Measurements from ENCODE around the gene SLC6A17.

SLC6A17 gene

GRCh38 chr1:110224240-110224995 is 74.1 kb downstream of the SLC6A17 start:
- DNase-seq = no peak

- DNase-seq = no peak
These were observed 74.9 kb downstream of the SLC6A17 start for GRCh38 chr1:110225212-110225611.

- no peak for DNase-seq
These were observed 75.6 kb downstream of the SLC6A17 start for GRCh38 chr1:110225756-110226404.

GRCh38 chr1:110227774-110228173 is 77.5 kb downstream of the SLC6A17 start:
- no peak for DNase-seq

- no peak for DNase-seq
These were observed 78.1 kb downstream of the SLC6A17 start for GRCh38 chr1:110228381-110228780.

GRCh38 chr1:110228869-110229268 is 78.6 kb downstream of the SLC6A17 start:
- no peak for DNase-seq

- no peak for DNase-seq
These were observed 79.2 kb downstream of the SLC6A17 start for GRCh38 chr1:110229348-110230001.

GRCh38 chr1:110230381-110231199 is 80.3 kb downstream of the SLC6A17 start:
- no peak for DNase-seq

- DNase-seq = no peak
These were observed 83.6 kb downstream of the SLC6A17 start for GRCh38 chr1:110233861-110234260.

GRCh38 chr1:110234691-110235090 is 84.4 kb downstream of the SLC6A17 start:
- DNase-seq = no peak

GRCh38 chr1:110235181-110235833 is 85.0 kb downstream of the SLC6A17 start:
- DNase-seq = no peak

- no peak for DNase-seq
These were observed 85.8 kb downstream of the SLC6A17 start for GRCh38 chr1:110235834-110236682.

GRCh38 chr1:110237386-110238152 is 87.3 kb downstream of the SLC6A17 start:
- no peak for DNase-seq

GRCh38 chr1:110239441-110240430 is 89.4 kb downstream of the SLC6A17 start:
- no peak for DNase-seq

- no peak for DNase-seq
These were observed 90.3 kb downstream of the SLC6A17 start for GRCh38 chr1:110240476-110241210.

GRCh38 chr1:110241516-110241915 is 91.2 kb downstream of the SLC6A17 start:
- no peak for DNase-seq

GRCh38 chr1:110242062-110242461 is 91.8 kb downstream of the SLC6A17 start:
- DNase-seq = no peak

GRCh38 chr1:110242731-110243130 is 92.4 kb downstream of the SLC6A17 start:
- DNase-seq = no peak

GRCh38 chr1:110243146-110243545 is 92.9 kb downstream of the SLC6A17 start:
- DNase-seq = no peak

All from stimulated activated CD4-positive, alpha-beta T cell treated with anti-CD3 and anti-CD28 coated beads, Interleukin-12 subunit alpha, Interleukin-12 subunit beta, amount 100 ng/mL, for 4 hours (primary cell).